Anterior cingulate cortex (tissue), 58 donors: ENCODE data around the gene TSPAN8.
A peak's percentile ranks its signal among the peaks of the same experiment; 100 is the strongest.
"Not testable (repeated sequence)": the region's sequence is repeated elsewhere in the genome, so short reads cannot be mapped to it uniquely, and the experiment has no call there.

Experiments used
- DNase-seq, 58 donors: peaks; one replicate each; lab custom pipeline; 2025; lab: John Stamatoyannopoulos, UW

The TSPAN8 gene

GRCh38 chr12:71157601-71158233 is at the start of gene TSPAN8:
TSPAN8 (minus strand) TSS chr12:71157999; CDS start chr12:71157678, 321 bp downstream.
- no peak for DNase-seq

DNA sequence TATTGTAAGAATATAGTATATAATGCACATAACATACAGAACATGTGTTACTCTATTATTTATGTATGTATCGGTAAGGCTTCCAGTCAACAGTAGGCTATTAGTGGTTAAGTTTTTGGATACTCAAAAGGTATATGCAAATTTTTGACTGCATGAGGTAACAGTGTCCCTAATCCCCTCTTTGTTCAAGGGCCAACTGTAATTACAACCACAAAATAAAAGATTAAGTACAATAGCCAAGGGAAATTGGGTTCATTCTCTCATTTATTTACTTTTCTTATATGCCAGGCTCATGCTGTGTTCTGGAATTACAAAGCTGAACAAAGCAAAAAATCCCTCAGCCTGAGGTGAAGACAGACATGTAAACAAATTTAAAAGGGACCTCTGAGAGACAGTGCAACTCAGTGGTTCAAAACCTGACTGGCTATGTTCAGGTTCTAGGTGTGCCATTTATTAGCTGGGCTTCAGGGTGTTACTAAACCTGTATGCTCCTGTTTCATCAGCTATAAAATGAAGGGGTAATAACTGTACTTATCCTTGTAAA is 43.4 kb upstream of the TSPAN8 start:
- no peak for DNase-seq

- DNase-seq, result no peak
Observed at GRCh38 chr12:71200706-71201105, 42.9 kb upstream of the TSPAN8 start.

- DNase-seq, result no peak
Observed at GRCh38 chr12:71197460-71197859, 39.7 kb upstream of the TSPAN8 start.

DNA sequence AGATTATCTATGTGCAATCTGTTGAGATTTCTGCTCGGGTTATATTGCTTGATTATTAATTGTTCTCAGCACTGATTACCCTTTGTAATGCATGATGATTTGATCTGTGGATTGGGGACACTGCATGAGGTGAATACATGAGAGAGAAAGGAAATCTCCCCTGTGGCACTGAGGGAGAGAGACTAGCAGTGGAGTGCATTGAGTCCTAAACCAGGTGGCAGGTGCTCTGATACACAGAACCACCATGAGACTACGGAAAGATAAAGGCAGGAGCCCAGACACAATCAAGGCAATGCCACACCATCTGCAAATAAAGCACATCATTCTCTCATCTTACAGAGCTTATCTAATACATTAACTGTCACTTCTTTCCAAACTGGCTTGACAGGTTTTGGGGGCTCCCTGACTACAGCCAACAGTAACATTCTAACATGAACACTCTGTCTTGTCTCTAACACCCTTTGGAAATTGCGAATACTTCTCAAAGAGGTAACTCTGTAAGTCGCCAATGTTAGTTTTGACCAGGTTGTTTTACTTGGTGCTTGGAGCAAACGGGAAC is 37.6 kb upstream of the TSPAN8 start:
- no peak for DNase-seq

DNA sequence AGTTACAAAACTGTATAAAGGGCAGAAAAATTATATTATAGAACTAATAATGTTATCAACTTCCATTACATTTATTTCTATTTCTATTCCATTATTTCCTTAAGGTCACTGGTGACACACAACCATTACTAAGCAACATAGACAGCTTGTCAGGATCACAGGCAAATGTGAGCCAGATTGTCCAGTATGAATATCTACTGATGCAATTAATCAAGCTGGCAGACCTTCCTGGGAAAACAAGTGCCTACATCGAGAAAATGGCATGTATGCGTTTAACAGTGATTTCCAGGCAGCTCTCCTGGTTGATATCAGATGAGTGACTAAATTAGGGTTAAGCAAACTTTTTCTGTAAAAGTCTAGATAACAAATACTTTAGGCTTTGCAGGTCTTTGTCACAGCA is 36.9 kb upstream of the TSPAN8 start:
- DNase-seq, result no peak

GRCh38 chr12:71193041-71193440 is 35.2 kb upstream of the TSPAN8 start:
- DNase-seq, result no peak

DNA sequence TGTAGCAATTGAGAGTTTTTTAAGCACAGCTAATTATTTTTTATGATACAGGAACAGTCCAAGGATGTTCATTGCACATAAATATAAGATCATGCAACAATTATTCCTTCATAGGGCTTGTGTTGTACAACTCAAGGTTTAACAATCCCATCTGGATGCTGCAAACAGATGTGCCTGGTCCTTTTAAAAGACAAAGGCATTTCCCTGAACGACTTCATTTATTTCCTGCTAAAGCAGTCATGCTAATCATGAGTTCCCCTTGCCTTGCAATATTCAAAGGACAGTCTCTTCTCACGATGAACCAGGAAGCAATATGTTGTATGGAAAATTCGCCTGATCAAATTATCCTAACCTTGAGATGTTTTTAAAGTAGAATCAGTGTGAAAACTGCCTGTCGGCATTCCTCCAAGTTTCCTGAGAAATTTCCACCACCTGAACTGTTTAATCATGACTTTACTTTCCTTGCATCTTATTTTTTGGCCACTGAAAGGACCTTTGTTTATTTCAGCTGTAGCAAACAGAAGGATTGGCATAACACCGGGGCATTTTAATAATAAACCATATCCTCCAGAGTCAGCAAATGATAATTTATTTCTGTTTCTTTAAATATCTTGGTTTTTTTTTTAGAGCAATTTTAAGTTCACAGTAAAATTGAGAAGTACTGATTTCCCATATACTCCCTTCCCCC is 33.9 kb upstream of the TSPAN8 start:
- no peak for DNase-seq

DNA sequence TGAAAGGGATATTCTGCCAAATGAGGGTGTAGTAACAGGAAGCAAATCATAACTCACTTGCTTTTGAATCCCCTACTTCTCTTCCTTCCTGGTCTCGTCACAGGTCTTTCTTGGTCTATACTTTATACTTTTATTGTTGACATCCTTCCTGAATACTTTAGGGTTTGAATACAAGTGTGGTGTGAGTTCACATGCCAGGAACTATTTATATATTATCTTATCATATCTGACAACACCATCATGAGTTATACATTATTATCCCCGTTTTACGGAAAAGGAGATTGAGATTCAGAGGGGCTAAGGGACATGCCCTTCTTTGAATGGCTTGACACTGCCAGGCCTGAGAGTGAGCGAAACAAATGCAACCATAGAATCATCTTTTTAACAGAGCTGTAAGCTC is 33.0 kb upstream of the TSPAN8 start:
- no peak for DNase-seq

- no peak for DNase-seq
Observed at GRCh38 chr12:71187379-71187778, 29.6 kb upstream of the TSPAN8 start.

DNA sequence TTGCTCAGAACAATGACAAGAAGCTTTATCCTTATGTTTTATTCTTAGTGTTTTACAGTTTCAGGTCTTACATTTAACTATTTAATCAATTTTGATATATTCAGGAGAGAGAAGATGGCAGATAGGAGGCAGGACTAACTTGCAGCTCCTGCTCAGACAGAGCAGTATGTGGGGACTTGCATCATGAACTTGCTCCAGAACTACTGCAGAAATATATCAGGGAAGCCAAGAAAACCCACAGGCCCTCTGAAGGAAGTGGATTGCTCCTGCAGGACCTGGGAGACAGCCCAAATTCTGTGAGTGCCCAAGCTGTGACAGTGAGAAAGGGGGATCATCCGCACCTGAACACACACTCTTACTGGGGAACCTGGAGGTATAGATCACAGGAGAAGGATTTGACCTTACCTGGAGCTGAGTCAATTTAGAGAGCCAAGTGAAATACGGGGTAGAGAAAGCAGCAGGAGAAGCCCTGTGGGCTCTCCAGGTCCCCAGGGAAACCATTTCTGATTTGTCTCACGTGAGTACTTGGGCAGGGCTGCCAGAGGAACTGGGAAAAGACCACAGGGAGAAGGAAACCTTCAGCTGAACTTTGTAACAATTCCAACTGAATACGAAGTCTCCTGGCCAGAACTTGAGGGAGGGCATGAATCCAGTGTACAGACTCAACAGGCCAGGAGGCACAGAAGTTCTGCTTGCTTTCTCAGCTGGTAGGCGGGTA is 28.9 kb upstream of the TSPAN8 start:
- DNase-seq, result no peak

- no peak for DNase-seq
Observed at GRCh38 chr12:71183846-71184245, 26.0 kb upstream of the TSPAN8 start.

GRCh38 chr12:71183018-71183417 is 25.2 kb upstream of the TSPAN8 start:
- no peak for DNase-seq

DNA sequence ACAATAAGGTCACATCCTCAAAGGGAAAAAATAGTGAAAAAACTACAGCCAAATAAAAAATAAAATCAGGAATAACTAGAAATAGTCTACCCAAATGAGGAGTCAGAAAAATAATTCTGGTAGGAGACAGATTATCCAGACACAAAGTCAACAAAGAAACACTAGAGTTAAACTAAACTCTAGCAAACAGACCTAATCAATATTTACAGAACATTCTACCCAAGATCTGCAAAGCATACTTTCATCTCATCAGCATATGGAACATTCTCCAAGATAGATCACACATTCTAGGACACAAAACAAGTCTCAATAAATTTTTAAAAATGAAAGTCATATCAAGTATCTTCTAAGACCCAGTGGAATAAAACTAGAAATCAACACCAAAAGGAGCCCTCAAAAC is 20.4 kb upstream of the TSPAN8 start:
- DNase-seq, result no peak

- DNase-seq, result no peak
Observed at GRCh38 chr12:71174825-71175224, 17.0 kb upstream of the TSPAN8 start.

GRCh38 chr12:71174146-71174545 is 16.3 kb upstream of the TSPAN8 start:
- no peak for DNase-seq

- DNase-seq, result no peak
Observed at GRCh38 chr12:71170456-71170855, 12.7 kb upstream of the TSPAN8 start.

DNA sequence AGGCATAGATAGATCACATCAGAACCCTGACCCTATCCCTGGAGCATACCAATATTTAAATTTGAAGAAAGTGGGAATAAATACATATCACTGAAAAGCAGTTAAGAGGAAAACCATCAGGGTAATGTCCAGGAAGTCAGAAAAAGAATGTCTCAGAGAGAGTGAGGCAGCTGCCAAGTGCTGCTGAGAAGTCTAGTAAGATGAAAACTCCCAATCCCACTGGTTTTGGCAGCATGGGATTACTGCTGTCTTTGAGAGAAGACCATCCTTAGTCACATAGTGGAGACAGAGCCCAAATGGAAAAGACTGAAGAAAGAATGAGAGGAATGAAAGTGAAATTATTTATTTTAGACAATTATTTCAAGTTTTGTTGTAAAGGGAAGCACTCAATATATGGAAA is 11.5 kb upstream of the TSPAN8 start:
- DNase-seq, result no peak

DNA sequence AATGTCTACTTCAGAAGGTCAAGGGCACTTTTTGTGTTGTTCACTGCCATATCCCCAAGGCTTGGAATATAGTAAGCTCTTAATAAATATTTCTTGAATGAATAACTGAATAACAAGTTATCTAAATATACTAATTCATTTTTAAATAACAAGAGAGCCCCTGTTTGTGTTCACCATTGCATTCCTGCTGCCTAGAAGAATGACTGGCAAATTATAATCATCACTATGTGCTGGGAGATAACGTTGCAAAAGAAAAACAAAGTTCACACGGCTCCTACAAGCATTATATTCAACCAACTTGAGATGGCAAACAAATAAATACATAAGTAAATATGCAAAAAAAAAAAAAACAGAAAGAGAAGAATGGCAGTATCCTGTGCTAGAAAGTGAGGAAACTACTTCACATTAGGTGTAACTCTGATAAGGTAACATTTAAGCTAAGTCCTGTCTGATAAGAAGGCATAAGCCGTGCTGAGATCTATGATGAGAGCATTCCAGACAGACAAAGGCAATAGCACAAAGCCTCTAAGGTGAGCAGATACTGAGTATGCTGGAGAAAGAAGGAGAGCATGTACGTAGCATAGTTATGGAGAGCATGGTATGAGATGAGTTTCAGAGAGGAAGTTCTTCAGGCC is 9.2 kb upstream of the TSPAN8 start:
- no peak for DNase-seq

- peak in 1 of 58 donors; percentile 9 for DNase-seq
Observed at GRCh38 chr12:71166280-71166679, 8.5 kb upstream of the TSPAN8 start.

GRCh38 chr12:71165780-71166179 is 8.0 kb upstream of the TSPAN8 start:
- not testable (repeated sequence) for DNase-seq
